Ovary (tissue), 3 donors: ENCODE results near the gene RASGEF1B.

Experiments
- CTCF ChIP-seq, 3 donors: fragments of 450-650 bp in 2 of 3; fragments of 200-600 bp in 1 of 3; IDR thresholded peaks; one replicate each; pipeline versions ENCODE4 v1.5.1 to v1.8.0; 2016 to 2022; ENCODE audit warnings: antibody characterized with exemption in 3 of 3, mild to moderate bottlenecking in 1 of 3
- POLR2A ChIP-seq: fragments of 450-650 bp; IDR thresholded peaks from one replicate; pipeline ENCODE4 v1.6.1; 2017; ENCODE audit warnings: antibody characterized with exemption, mild to moderate bottlenecking, moderate library complexity
- donor health status: DM: no; HTN: no; CAD: no.

- TF ChIP-seq CTCF (IDR thresholded peaks at IDR 0.05) (no peak), POLR2A (no peak)
Measured at GRCh38 chr4:81378386-81378785, 93.3 kb downstream of the RASGEF1B start.
